M059J (cell line): ENCODE measurements around the gene PARP1. TPM values are rescaled to one million over a fixed set of nuclear protein-coding genes. Genes with fewer than 3 reads are reported as not detected.

Experiments
- DNase-seq: peaks from one replicate; pipeline ENCODE4 v3.0.0-alpha.2; 2012; ENCODE audit warnings: low read depth
- total RNA-seq: library from RNA; depleted of rRNA; stranded (reverse); fragments of >200 nt; shearing (Covaris generic); gene quantifications from 2 replicates; pipeline ENCODE4 v1.2.3, GENCODE V29; 2014

Gene PARP1
- total RNA-seq, 1 experiment from 2014 or later = 230 TPM

DNA sequence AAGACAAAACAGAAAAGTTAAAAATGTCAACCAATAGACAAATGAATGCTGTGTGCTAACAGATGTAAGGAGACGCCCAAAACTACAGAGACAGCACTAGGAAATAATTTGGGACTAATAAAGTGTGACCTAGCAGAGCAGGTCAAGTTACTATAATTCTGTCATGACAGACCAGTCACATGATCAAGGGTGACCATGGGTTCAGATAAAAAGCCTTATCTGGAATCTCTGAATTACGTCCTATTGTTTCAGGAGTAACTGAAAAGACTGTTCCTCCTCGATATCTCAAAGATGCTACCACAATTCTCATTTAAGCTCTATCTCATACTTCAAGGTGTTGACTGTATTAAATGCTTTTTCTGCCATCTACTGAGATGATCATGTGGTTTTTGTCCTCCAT lies 31.6 kb downstream of the PARP1 start:
- no peak for DNase-seq

- no peak for DNase-seq
Observed at GRCh38 chr1:226373376-226373775, 34.5 kb downstream of the PARP1 start.

DNA sequence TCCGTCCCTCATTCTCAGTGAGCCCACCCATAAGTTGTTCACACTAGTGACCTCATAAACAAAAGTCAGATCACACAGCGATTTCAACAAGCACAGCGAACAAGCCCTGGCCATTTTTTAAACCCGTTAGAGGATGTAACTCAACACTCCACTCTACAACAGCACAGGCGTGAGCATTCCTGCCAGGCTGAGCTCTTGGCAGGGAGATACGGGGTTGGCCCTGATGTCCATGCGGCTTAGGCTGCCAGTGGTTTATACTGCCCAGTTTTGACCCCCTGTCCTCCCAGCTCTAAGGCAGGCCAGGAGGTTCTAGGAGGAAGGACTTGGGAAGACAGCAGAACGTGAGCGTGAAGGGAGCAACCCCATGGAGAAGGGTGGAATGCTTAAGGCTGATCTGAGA lies 35.0 kb downstream of the PARP1 start:
- DNase-seq = no peak

DNA sequence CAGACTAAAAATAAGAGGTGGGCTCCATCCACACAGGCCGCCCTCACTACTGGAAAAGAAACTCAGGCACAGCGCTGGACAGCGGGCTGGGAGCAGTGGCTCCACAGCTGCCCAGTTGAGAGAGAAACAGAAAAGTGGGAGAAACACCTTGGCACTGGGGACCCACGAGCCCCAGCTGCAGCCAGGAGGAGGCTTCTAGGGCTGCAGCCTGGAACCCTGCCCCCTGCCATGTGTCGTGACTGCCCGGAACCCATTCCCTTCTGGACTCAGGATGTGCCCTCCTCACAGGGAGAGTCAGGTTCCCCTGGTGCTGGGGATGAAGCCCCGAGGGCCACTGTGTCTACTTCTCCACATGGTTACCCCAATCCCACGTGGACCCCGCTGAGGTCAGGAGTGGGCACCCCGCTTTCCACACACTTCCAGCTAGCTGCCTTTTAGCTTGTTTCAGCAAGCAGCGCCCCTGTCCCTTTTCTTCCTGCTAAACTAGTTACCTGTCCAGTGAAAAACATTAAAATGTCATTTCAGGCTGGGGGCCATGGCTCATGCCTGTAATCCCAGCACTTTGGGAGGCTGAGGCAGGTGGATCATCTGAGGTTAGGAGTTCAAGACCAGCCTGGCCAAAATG lies 35.9 kb downstream of the PARP1 start:
- DNase-seq = no peak

GRCh38 chr1:226371027-226371694 lies 36.7 kb downstream of the PARP1 start:
- no peak for DNase-seq

- no peak for DNase-seq
Observed at GRCh38 chr1:226370144-226370923, 37.6 kb downstream of the PARP1 start.

GRCh38 chr1:226369110-226369509 lies 38.8 kb downstream of the PARP1 start:
- no peak for DNase-seq

- DNase-seq = no peak
Observed at GRCh38 chr1:226366290-226366689, 41.6 kb downstream of the PARP1 start.

DNA sequence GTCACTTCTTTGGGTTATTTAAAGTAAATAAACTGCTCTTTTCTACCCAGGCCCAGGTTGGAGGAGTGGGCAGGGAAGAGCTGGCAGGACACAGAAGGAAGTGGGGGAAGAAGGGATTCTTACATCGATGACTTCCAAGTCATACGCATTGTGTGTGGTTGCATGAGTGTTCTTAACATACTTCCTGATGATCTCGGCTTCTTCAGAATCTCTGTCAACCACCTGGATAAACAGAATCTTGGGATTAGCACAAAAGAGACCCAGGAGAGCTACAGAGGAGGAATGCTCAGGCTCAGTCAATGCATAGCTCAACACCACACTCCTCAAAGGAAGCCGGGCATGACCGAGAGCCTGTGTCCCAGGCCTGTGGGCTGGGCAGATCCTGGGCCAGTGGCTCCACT lies 42.1 kb downstream of the PARP1 start:
- DNase-seq = peak; percentile 38

GRCh38 chr1:226364901-226365565 lies 42.9 kb downstream of the PARP1 start:
- DNase-seq = no peak

GRCh38 chr1:226364514-226364899 lies 43.4 kb downstream of the PARP1 start:
- no peak for DNase-seq

GRCh38 chr1:226363801-226364513 lies 43.9 kb downstream of the PARP1 start:
- no peak for DNase-seq

DNA sequence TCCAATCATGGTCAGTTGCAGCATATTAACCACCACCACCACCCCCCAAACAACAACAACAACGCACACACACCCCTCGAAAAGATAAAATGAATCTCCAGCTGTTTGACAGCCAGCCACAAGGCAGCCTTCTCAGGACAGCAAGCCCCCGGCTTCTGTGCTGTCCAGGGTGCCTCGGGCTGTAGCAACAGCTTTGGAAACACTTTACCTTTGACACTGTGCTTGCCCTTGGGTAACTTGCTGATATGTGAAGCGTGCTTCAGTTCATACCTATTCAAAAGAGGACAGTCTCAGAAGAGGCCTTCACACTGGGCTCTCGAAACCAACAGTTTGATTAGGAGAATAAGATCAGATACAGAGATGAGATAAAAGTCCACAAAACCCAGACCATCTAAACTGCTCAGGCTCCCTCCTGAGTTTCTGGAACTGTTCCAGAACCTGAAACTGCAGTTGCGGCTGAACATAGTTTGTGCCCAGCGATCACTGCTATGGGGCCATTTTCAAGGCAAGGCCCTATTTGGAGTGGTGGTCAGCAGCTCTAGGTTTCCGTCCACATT lies 44.9 kb downstream of the PARP1 start:
- no peak for DNase-seq

DNA sequence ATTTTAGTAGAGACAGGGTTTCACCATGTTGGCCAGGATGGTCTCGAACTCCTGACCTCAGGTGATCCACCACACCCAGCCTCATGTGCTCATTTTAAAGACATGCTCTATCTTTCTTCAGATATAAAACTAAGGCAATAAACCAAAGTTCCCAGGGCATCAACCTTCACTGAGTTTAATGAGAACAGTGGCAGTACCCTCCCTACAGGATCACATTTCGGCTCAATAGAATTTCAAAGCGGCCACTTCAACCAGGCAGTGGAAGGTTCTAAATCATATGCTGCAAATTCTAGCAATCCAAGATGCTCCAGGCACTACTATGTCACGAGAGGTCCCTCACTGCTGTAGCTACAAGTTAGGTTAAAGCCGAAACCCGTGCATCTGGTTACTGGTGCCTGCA lies 45.5 kb downstream of the PARP1 start:
- no peak for DNase-seq

- no peak for DNase-seq
Observed at GRCh38 chr1:226360106-226360746, 47.7 kb downstream of the PARP1 start.

GRCh38 chr1:226357416-226357815 lies 50.5 kb downstream of the PARP1 start:
- no peak for DNase-seq

GRCh38 chr1:226355669-226356551 lies 52.0 kb downstream of the PARP1 start:
- DNase-seq = no peak

GRCh38 chr1:226355016-226355415 lies 52.9 kb downstream of the PARP1 start:
- no peak for DNase-seq

- DNase-seq = no peak
Observed at GRCh38 chr1:226353698-226354525, 54.0 kb downstream of the PARP1 start.
